Mesenchymal stem cell (in vitro differentiated cells and primary cell): ENCODE measurements around the gene TIGAR.
A peak's percentile ranks its signal among the peaks of the same experiment; 100 is the strongest.

ENCODE experiments used
- DNase-seq: peaks from one replicate; pipeline ENCODE4 v3.0.0-alpha.2; 2013
- H2AFZ ChIP-seq: one replicate; pipeline ENCODE4 v1.6.1; 2013; ENCODE audit warnings: low read depth, mild to moderate bottlenecking, control low read depth, inconsistent platforms, low read length, moderate library complexity
- H2AK5ac ChIP-seq: 2 replicates; pipeline ENCODE4 v1.6.1; 2013; ENCODE audit warnings: low read length, moderate library complexity, mild to moderate bottlenecking, inconsistent platforms; ENCODE audit not compliant: severe bottlenecking
- H2BK120ac ChIP-seq: one replicate; pipeline ENCODE4 v1.6.1; 2013; ENCODE audit warnings: low read depth, mild to moderate bottlenecking, inconsistent platforms, low read length, moderate library complexity
- H2BK12ac ChIP-seq, 2 experiments: one replicate each; pipeline ENCODE4 v1.6.1; 2013; ENCODE audit warnings: inconsistent platforms in 2 of 2, low read length in 2 of 2, mild to moderate bottlenecking in 2 of 2, moderate library complexity in 2 of 2, control low read depth in 1 of 2
- H2BK15ac ChIP-seq: one replicate; pipeline ENCODE4 v1.6.1; 2013; ENCODE audit warnings: mild to moderate bottlenecking, low read depth, inconsistent platforms; ENCODE audit not compliant: poor library complexity, severe bottlenecking
- H2BK5ac ChIP-seq: 2 replicates; pipeline ENCODE4 v1.6.1; 2013; ENCODE audit warnings: low read depth, mild to moderate bottlenecking, low read length, control low read depth, inconsistent platforms; ENCODE audit not compliant: poor library complexity, severe bottlenecking
- H3K14ac ChIP-seq, 2 experiments: one replicate each; pipeline ENCODE4 v1.6.1; 2013; ENCODE audit warnings: inconsistent platforms in 2 of 2, low read length in 2 of 2, control low read depth in 1 of 2, mild to moderate bottlenecking in 1 of 2, moderate library complexity in 1 of 2
- H3K18ac ChIP-seq, 2 experiments: one replicate each; pipeline ENCODE4 v1.6.1; 2013; ENCODE audit warnings: inconsistent platforms in 2 of 2, low read length in 2 of 2, control low read depth in 1 of 2, low read depth in 1 of 2, mild to moderate bottlenecking in 1 of 2
- H3K23ac ChIP-seq, 2 experiments: one replicate each; pipeline ENCODE4 v1.6.1; 2013; ENCODE audit warnings: inconsistent platforms in 2 of 2, low read length in 2 of 2, mild to moderate bottlenecking in 2 of 2, moderate library complexity in 2 of 2, control low read depth in 1 of 2
- H3K27ac ChIP-seq: 2 replicates; pipeline ENCODE4 v1.5.1; 2013; ENCODE audit warnings: mild to moderate bottlenecking, moderate library complexity, low read length, control low read depth, inconsistent platforms; ENCODE audit not compliant: poor library complexity, severe bottlenecking
- H3K27me3 ChIP-seq, 2 experiments: 2 replicates each; pipeline versions ENCODE4 v1.6.1 to v1.7.0; 2013; ENCODE audit warnings: low read length in 2 of 2, mild to moderate bottlenecking in 2 of 2, moderate library complexity in 2 of 2, control low read depth in 1 of 2, inconsistent platforms in 1 of 2; ENCODE audit not compliant: control insufficient read depth in 1 of 2, insufficient read depth in 1 of 2
- H3K36me3 ChIP-seq, 2 experiments: 2 replicates each; pipeline versions ENCODE4 v1.6.1 to v1.7.0; 2013; ENCODE audit warnings: low read length in 2 of 2, control low read depth in 1 of 2, inconsistent platforms in 1 of 2, low read depth in 1 of 2, mild to moderate bottlenecking in 1 of 2; ENCODE audit not compliant: insufficient read depth in 2 of 2, control insufficient read depth in 1 of 2
- H3K4ac ChIP-seq, 2 experiments: one replicate each; pipeline ENCODE4 v1.6.1; 2013; ENCODE audit warnings: inconsistent platforms in 2 of 2, low read length in 2 of 2, mild to moderate bottlenecking in 2 of 2, moderate library complexity in 2 of 2, control low read depth in 1 of 2, low read depth in 1 of 2
- H3K4me1 ChIP-seq: 2 replicates; pipeline ENCODE4 v1.6.1; 2013; ENCODE audit warnings: low read depth, low read length, control low read depth; ENCODE audit not compliant: control insufficient read depth, insufficient read depth
- H3K4me2 ChIP-seq: 2 replicates; pipeline ENCODE4 v1.6.1; 2013; ENCODE audit warnings: low read length, mild to moderate bottlenecking, inconsistent platforms; ENCODE audit not compliant: poor library complexity, severe bottlenecking
- H3K4me3 ChIP-seq, 2 experiments: 2 replicates each; pipeline versions ENCODE4 v1.5.1 to v1.7.0; 2013; ENCODE audit warnings: low read length in 2 of 2, mild to moderate bottlenecking in 2 of 2, control low read depth in 1 of 2, low read depth in 1 of 2; ENCODE audit not compliant: insufficient read depth in 1 of 2
- H3K79me1 ChIP-seq: replicated peaks from 2 replicates; pipeline ENCODE4 v1.6.1; 2013; ENCODE audit warnings: mild to moderate bottlenecking, control low read depth, low read length, inconsistent platforms; ENCODE audit not compliant: poor library complexity, severe bottlenecking
- H3K9ac ChIP-seq: 2 replicates; pipeline ENCODE4 v1.7.0; 2013; ENCODE audit warnings: mild to moderate bottlenecking, low read length, moderate library complexity
- H3K9me3 ChIP-seq: 2 replicates; pipeline ENCODE4 v1.7.0; 2013; ENCODE audit warnings: mild to moderate bottlenecking, low read length; ENCODE audit not compliant: control insufficient read depth
- H4K8ac ChIP-seq: one replicate; pipeline ENCODE4 v1.6.1; 2013; ENCODE audit warnings: inconsistent platforms, mild to moderate bottlenecking, low read length, moderate library complexity
- H4K91ac ChIP-seq: one replicate; pipeline ENCODE4 v1.6.1; 2013; ENCODE audit warnings: mild to moderate bottlenecking, low read length, inconsistent platforms
- WGBS: methylation state at CpG from one replicate; pipeline ENCODE4 v1.1.7; 2013; ENCODE audit warnings: mixed read lengths; 5-methylcytosine and 5-hydroxymethylcytosine counted together

TIGAR gene

DNA sequence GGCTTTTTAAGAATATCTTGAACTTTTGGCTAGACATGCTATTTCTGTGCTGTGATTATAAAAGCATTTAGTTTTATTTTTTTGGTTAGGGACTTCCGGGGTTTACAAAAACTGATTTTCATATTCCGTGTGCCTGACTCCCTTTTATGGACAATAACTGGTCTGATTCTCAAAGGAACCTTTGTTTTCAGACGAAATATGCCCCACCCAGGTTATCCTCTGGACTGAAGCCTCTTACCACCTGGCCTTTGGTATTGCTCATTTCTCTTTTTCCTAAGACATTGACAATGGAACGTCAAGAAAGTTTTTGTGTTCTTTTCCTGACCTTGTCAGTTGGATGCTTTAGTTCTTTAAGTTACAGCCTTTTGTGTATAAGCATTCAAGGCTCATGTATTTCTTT, 10.8 kb downstream of the TIGAR start:
- no peak overlapping the region for H3K14ac ChIP-seq
- no peak overlapping the region for H3K9ac ChIP-seq
- no peak overlapping the region for H2BK15ac ChIP-seq
- H3K9me3 ChIP-seq, result no peaks in the 10 kb centered on the region
- H3K4me1 ChIP-seq, result no peaks in the 10 kb centered on the region
- no peak overlapping the region for H3K4me2 ChIP-seq
- no peaks in the 10 kb centered on the region for H3K27me3 ChIP-seq
- 90% methylated on average over 3 of the region's 4 CpGs for WGBS
- H2BK12ac ChIP-seq, result no peak overlapping the region
- no peak for DNase-seq
- H3K27ac ChIP-seq, result no peak overlapping the region
- no peak overlapping the region for H3K4ac ChIP-seq
- H2AK5ac ChIP-seq, result no peak overlapping the region
- no peak overlapping the region for H2AFZ ChIP-seq
- no peak overlapping the region for H2BK120ac ChIP-seq
- no peak overlapping the region for H3K18ac ChIP-seq
- no peak overlapping the region for H4K91ac ChIP-seq
- no peak overlapping the region for H4K8ac ChIP-seq
- no peak overlapping the region for H3K23ac ChIP-seq
- H3K4me3 ChIP-seq, result no peak overlapping the region
- H3K36me3 ChIP-seq, result peaks cover 20 to 71% of the 10 kb centered on the region in 2 experiments
- H2BK5ac ChIP-seq, result no peak overlapping the region
- H3K79me1 ChIP-seq, result peaks cover 13% of the 10 kb centered on the region

DNA sequence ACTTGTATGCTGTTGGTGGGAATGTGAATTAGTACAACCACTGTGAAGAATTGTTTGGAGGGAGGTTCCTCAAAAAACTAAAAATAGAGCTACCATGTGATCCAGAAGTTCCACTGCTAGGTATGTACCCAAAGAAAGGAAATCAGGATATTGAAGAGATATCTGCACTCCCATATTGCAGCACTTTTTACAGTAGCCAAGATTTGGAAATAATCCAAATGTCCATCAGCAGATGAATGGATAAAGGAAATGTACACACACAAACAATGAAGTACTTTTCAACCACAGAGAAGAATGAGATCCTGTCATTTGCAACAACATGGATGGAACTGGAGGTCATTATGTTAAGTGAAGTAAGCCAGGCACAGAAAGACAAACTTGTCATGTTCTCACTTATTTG, 25.9 kb downstream of the TIGAR start:
- Histone ChIP-seq H3K14ac (no peak overlapping the region), H3K79me1 (peaks cover 3% of the 10 kb centered on the region), H3K23ac (no peak overlapping the region), H3K4ac (no peak overlapping the region), H3K9me3 (no peaks in the 10 kb centered on the region), H3K4me1 (no peaks in the 10 kb centered on the region), H3K9ac (no peak overlapping the region), H3K18ac (no peak overlapping the region), H4K91ac (no peak overlapping the region), H3K36me3 (peaks cover 3 to 43% of the 10 kb centered on the region in 2 experiments), H2AK5ac (no peak overlapping the region), H3K4me3 (no peak overlapping the region), H2BK15ac (no peak overlapping the region), H3K27ac (no peak overlapping the region), H2BK120ac (no peak overlapping the region), H3K27me3 (no peaks in the 10 kb centered on the region), H3K4me2 (no peak overlapping the region), H2BK5ac (no peak overlapping the region), H2BK12ac (no peak overlapping the region), H2AFZ (no peak overlapping the region), H4K8ac (no peak overlapping the region)
- no peak for DNase-seq

DNA sequence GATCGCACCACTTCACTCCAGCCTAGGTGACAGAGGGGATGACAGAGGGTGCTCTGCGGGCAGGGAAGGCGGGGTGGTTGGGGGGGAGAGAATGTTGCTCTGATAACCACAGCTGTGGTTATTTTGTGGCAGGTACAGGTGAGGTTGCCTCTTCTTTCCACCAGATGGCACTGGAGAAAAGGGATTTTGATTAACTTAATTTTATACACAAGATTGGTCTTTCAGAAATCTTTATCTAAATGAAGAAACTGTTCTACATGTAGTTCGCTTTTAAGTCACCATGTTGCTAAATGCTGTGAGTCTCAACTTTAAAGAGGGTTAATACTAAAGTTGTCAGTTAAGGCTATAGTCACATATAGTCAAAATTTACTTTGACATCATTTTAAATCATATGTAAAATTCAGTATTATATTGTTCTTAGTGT, 32.8 kb downstream of the TIGAR start:
- DNase-seq, result no peak
- Histone ChIP-seq H2BK15ac (no peak overlapping the region), H3K18ac (no peak overlapping the region), H3K4me1 (no peaks in the 10 kb centered on the region), H3K4me3 (no peak overlapping the region), H3K23ac (no peak overlapping the region), H3K79me1 (no peaks in the 10 kb centered on the region), H3K9me3 (no peaks in the 10 kb centered on the region), H3K9ac (no peak overlapping the region), H3K27ac (no peak overlapping the region), H4K8ac (no peak overlapping the region), H3K14ac (no peak overlapping the region), H3K36me3 (peaks cover 12 to 53% of the 10 kb centered on the region in 2 experiments), H2AFZ (no peak overlapping the region), H3K4ac (no peak overlapping the region), H2BK120ac (no peak overlapping the region), H3K4me2 (no peak overlapping the region), H2BK12ac (no peak overlapping the region), H4K91ac (no peak overlapping the region), H2BK5ac (no peak overlapping the region), H2AK5ac (no peak overlapping the region), H3K27me3 (no peaks in the 10 kb centered on the region)
- WGBS, result 92% methylated on average over 2 of the region's 4 CpGs

DNA sequence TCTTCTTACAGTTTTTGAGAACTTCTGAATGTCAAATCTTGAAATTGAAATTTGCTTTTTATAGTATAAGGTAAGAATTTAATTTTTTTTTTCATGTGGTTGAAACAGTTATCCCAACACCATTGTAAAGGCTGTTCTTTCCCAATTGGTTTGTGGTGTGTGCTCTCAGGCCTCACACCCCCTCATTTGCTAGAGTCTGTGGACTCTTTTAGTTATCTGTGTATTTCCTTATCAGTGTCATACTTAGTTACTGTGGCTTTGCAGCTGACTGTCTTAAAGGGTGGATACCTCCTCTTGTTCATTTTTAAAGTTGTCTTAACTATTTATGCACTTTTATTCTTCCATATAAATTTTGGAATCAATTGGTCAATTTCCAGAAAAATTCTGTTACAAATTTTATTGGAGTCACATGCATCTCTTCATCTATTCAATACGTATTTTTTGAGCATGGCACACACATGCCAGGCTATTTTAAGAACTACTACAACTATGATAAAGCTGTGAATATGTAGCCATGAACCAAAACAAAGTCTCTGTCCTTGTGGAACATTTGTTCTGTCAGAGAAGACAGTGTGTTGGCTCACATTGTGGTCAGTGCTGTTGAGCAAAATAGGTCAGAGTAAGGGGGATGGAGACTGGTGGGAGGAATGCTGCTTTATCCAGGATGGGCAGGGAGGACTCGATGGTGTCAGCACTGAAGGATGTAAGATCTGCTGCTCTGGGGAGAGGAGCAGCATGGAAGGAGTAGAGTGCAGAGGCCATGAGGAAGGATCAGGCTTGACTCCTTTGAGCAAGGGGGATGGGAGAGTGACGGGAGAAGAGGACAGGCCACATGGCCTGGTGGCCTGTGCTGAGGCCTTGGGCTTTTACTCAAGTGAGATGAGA, 34.4 kb downstream of the TIGAR start:
- Histone ChIP-seq H3K23ac (no peak overlapping the region), H3K27ac (no peak overlapping the region), H2AK5ac (no peak overlapping the region), H2BK5ac (no peak overlapping the region), H3K4me3 (no peak overlapping the region), H2BK12ac (no peak overlapping the region), H3K4me1 (no peaks in the 10 kb centered on the region), H3K9ac (no peak overlapping the region), H3K9me3 (peaks cover 3% of the 10 kb centered on the region), H3K18ac (no peak overlapping the region), H3K36me3 (peaks cover 12 to 40% of the 10 kb centered on the region in 2 experiments), H4K8ac (peak overlapping the region; percentile 38), H3K4ac (no peak overlapping the region), H3K4me2 (no peak overlapping the region), H2BK120ac (no peak overlapping the region), H3K27me3 (no peaks in the 10 kb centered on the region), H2AFZ (no peak overlapping the region), H3K14ac (no peak overlapping the region), H3K79me1 (no peaks in the 10 kb centered on the region), H4K91ac (no peak overlapping the region), H2BK15ac (no peak overlapping the region)
- 84% methylated on average over 2 of the region's 3 CpGs for WGBS
- DNase-seq, result peak; percentile 6
